Kidney (tissue), 14 donors: ENCODE results near the gene SH3RF3. TPM values are rescaled to one million over a fixed set of nuclear protein-coding genes. Genes with fewer than 3 reads are reported as not detected.

Experiments used
- DNase-seq, 5 donors: peaks; one replicate each; pipeline ENCODE4 v3.0.0-alpha.2; 2013 to 2020
- FAIRE-seq: peaks from 2 replicates; lab custom pipeline; 2012; peaks lifted over from hg19 to GRCh38; lab: Jason Lieb, UNC
- H3K27ac ChIP-seq, 2 donors: one replicate each; pipeline ENCODE4 v1.7.0; 2013; ENCODE audit warnings: low read depth in 2 of 2, low read length in 2 of 2, inconsistent platforms in 1 of 2
- H3K27me3 ChIP-seq: one replicate; pipeline ENCODE4 v1.7.1; 2013; ENCODE audit warnings: low read length, inconsistent platforms; ENCODE audit not compliant: control insufficient read depth, insufficient read depth
- H3K36me3 ChIP-seq, 3 donors: one replicate each; pipeline versions ENCODE4 v1.7.0 to v1.7.1; 2013; ENCODE audit warnings: low read length in 3 of 3, control low read depth in 1 of 3, inconsistent platforms in 1 of 3; ENCODE audit not compliant: insufficient read depth in 3 of 3, control insufficient read depth in 2 of 3
- H3K4me1 ChIP-seq, 3 donors: one replicate each; pipeline versions ENCODE4 v1.7.0 to v1.7.1; 2013; ENCODE audit warnings: low read length in 3 of 3, inconsistent platforms in 1 of 3, low read depth in 1 of 3; ENCODE audit not compliant: control insufficient read depth in 2 of 3, insufficient read depth in 2 of 3
- H3K4me3 ChIP-seq, 3 donors: one replicate each; pipeline versions ENCODE4 v1.7.0 to v1.8.1; 2013; ENCODE audit warnings: low read length in 3 of 3, control low read depth in 1 of 3, inconsistent platforms in 1 of 3
- H3K9ac ChIP-seq, 3 donors: one replicate each; pipeline versions ENCODE4 v1.7.0 to v1.7.1; 2013; ENCODE audit warnings: low read length in 3 of 3, control low read depth in 1 of 3, inconsistent platforms in 1 of 3
- H3K9me3 ChIP-seq, 3 donors: one replicate each; pipeline versions ENCODE4 v1.7.0 to v1.7.1; 2013; ENCODE audit warnings: low read length in 3 of 3, control low read depth in 1 of 3, inconsistent platforms in 1 of 3; ENCODE audit not compliant: control insufficient read depth in 2 of 3, insufficient read depth in 1 of 3
- CTCF ChIP-seq: IDR thresholded peaks from 3 replicates; pipeline ENCODE4 v1.5.1; 2012; ENCODE audit warnings: mild to moderate bottlenecking, moderate library complexity, borderline replicate concordance; ENCODE audit not compliant: insufficient read depth; ENCODE audit errors: extremely low read depth
- intact Hi-C: fragments of 100-400 bp; cut with DNase I; formaldehyde crosslinking; loops from one replicate; pipeline ENCODE4 v1.11.1; 2022
- polyA plus RNA-seq: library from polyadenylated mRNA; stranded (reverse); fragments of 350-450 nt; fragmentation: Illumina TruSeq; extraction: RNeasy Lipid Tissue Mini Kit (QIAGEN cat#74804); gene quantifications from one replicate; pipeline ENCODE4 v1.2.3, GENCODE V29; 2014; ENCODE audit warnings: low read depth, low replicate concordance; ENCODE audit not compliant: insufficient read depth
- total RNA-seq: library from RNA; stranded (reverse); fragmentation: NEBNext Ultra II Directional; extraction: Animal tissue kit (Norgen Biotek cat#: 25700); gene quantifications from one replicate; pipeline ENCODE4 v1.2.1, GENCODE V29; 2021
- donor health status: control.
- donor health status: control.
- donor health status: control.
- donor health status: control.
- donor health status: control.
- donor health status: DM: yes; HTN: yes; CAD: no.
- donor health status: Normal renal cell carcinoma (clear cell type).

The SH3RF3 gene
- total and polyA plus RNA-seq, 2 donors from 2014 or later, result 1.7 to 10.7 TPM

- H3K4me1 ChIP-seq, result peaks cover 2 to 23% (median 23%) of the 10 kb centered on the region in 3 donors
- no peak overlapping the region for H3K9ac ChIP-seq
- no peaks in the 10 kb centered on the region for H3K36me3 ChIP-seq
- FAIRE-seq (no peak), DNase-seq (peak in 1 of 5 donors; percentile 38)
- TF ChIP-seq CTCF, result no peak
- intact Hi-C loops, result no loop called here
- no peak overlapping the region for H3K4me3 ChIP-seq
- no peaks in the 10 kb centered on the region for H3K27me3 ChIP-seq
- H3K9me3 ChIP-seq, result no peaks in the 10 kb centered on the region
- no peak overlapping the region for H3K27ac ChIP-seq
These were observed 158.8 kb downstream of the SH3RF3 start for GRCh38 chr2:109287838-109288237.

- no peak overlapping the region for H3K27ac ChIP-seq
- no peak for FAIRE-seq
These were observed 159.8 kb downstream of the SH3RF3 start for GRCh38 chr2:109288544-109289368.

GRCh38 chr2:109289504-109290222, 160.7 kb downstream of the SH3RF3 start:
- TF ChIP-seq CTCF, result no peak
- Histone ChIP-seq H3K9me3 (peaks cover 0 to 2% (median 0%) of the 10 kb centered on the region in 3 donors), H3K4me3 (no peak overlapping the region), H3K9ac (no peak overlapping the region), H3K36me3 (no peaks in the 10 kb centered on the region), H3K27ac (no peak overlapping the region), H3K27me3 (no peaks in the 10 kb centered on the region), H3K4me1 (peaks cover 2 to 20% (median 19%) of the 10 kb centered on the region in 3 donors)
- intact Hi-C loops, result no loop called here
- DNase-seq (no peak), FAIRE-seq (no peak)

More at GRCh38 chr2:109288544-109289368, 159.8 kb downstream of the SH3RF3 start:
- H3K27me3 ChIP-seq, result no peaks in the 10 kb centered on the region
- H3K36me3 ChIP-seq, result no peaks in the 10 kb centered on the region
- no peak for TF ChIP-seq CTCF
- peaks cover 2 to 23% (median 23%) of the 10 kb centered on the region in 3 donors for H3K4me1 ChIP-seq
- no peak overlapping the region for H3K4me3 ChIP-seq
- no peaks in the 10 kb centered on the region for H3K9me3 ChIP-seq
- H3K9ac ChIP-seq, result no peak overlapping the region
- intact Hi-C loops, result no loop called here
- peak in 2 of 5 donors; percentile 6 to 50 for DNase-seq
